Activated T-helper 9 cell treated with anti-CD3 and anti-CD28 coated beads, Interleukin-2, amount 50 U/mL, for 16 hours (primary cell): Measurements from ENCODE around the gene ANKRD17.

Experiments
- DNase-seq: peaks from one replicate; pipeline ENCODE4 v3.0.0-alpha.2; 2020; ENCODE audit warnings: low read depth

Gene ANKRD17

DNA sequence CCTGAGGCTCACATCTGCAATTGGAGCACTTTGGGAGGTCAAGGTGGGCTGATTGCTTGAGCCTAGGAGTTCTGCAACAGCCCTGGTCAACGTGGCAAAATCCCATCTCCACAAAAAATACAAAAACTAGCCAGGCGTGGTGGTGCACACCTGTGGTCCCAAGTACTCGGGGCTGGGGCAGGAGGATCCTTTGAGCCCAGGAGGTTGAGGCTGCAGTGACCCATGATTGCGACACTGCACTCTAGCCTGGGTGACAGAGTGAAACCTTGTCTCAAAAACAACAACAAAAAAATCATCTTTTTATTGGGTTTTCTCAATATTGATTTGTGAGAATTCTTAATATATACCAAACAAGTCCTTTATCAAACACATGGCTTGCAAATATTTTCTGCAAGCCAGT is 64.9 kb downstream of the ANKRD17 start:
- DNase-seq = no peak

- no peak for DNase-seq
Observed at GRCh38 chr4:73193155-73193554, 65.4 kb downstream of the ANKRD17 start.

- no peak for DNase-seq
Observed at GRCh38 chr4:73189274-73189810, 69.3 kb downstream of the ANKRD17 start.

DNA sequence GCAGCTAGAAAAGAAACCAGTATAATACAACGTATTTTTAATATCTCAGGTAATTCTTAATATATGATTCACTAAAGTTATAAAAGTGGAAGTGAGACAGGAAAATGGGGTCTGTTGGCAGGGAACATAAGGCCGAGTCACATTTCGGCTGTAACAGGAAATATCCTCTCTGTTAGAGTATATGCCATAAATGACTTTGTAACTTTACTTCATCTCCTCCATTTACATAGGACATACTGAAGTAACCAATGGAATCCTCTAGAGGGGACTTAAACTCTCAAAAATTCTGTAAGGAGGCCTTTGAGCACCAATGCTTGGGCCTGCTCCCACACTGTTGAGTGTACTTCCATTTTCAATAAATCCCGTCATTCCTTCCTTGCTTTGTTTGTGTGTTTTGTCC is 71.3 kb downstream of the ANKRD17 start:
- DNase-seq = no peak

GRCh38 chr4:73185903-73186302 is 72.7 kb downstream of the ANKRD17 start:
- no peak for DNase-seq

- DNase-seq = no peak
Observed at GRCh38 chr4:73181231-73181630, 77.4 kb downstream of the ANKRD17 start.

DNA sequence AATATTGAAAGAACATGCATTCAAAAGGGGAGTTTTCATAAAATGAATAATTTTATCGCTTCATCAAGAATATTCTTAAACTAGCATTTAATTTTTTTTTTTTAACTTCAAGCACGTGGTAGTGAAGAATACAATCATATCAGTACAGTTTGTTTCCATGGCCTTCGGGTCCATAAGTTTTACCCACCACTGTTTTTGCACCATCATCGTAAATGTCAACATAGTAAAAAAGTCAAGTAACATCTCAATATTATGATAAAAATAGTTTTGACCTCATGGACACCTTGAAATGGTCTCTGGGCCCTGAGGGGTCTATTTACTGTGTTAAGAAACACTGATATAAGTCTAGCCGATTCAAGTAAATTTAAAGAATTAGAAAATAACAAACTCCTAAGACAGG is 80.2 kb downstream of the ANKRD17 start:
- DNase-seq = no peak

DNA sequence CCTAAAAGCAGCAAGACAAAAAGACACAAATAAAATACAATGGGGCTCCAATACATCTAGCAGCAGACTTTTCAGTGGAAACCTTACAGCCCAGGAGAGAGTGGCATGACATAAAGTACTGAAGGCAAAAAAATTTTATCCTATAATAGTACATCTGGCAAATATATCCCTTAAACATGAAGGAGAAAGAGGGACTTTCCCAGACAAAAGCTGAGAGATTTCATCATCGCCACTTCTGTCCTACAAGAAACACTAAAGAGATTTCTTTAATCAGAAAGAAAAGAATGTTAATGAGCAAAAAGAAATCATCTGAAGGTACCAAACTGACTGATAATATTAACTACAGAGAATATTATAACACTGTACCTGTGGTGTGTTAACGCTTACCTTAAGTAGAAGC is 86.4 kb downstream of the ANKRD17 start:
- DNase-seq = no peak

DNA sequence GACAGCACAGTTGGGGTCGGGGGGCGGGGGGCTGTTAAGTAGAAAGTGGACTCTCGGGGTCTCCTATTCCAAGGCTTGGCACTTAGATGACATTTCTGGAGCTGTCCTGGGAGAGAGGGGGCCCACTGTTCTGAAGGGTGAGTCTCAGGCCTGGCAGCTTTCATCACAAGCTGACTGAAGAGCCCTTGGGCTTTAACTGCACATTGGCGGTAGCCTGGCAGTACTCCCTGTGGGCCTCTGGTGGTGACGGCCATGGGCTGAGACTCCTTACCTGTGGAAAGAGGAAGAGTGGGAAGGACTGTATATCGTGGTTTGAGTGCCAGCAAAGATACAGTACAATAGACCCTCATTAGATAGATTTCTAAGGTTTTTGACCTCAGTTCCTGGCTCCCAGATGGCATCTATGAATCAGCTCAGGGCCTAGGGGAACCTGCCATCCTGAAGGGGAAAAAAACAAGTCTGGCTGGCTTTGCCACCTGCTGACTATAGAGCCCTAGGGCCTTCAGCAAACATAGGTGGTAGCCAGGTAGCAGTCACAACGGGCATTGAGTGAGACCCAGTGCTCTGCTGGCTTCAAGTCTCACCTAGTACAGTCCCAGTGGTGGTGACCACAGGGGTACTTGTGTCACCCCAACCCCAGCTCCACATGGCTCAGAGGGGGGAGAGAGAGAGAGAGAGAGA is 87.9 kb downstream of the ANKRD17 start:
- no peak for DNase-seq

GRCh38 chr4:73166212-73166611 is 92.4 kb downstream of the ANKRD17 start:
- no peak for DNase-seq

- no peak for DNase-seq
Observed at GRCh38 chr4:73161527-73162185, 96.9 kb downstream of the ANKRD17 start.

DNA sequence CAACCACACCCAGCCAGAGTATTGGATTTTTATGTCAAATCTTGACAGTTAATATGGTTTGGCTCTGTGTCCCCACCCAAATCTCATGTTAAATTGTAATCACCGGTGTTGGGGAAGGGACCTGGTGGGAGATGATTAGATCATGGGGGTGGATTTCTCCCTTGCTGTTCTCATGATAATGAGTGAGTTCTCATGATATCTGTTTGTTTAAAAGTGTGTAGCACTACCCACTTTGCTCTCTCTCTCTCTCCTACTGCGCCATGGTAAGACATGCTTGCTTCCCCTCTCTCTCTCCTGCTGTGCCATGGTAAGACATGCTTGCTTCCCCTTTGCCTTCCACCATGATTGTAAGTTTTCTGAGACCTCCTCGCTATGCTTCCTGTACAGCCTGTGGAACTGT is 102.2 kb downstream of the ANKRD17 start:
- no peak for DNase-seq

GRCh38 chr4:73152893-73153292 is 105.7 kb downstream of the ANKRD17 start:
- no peak for DNase-seq

DNA sequence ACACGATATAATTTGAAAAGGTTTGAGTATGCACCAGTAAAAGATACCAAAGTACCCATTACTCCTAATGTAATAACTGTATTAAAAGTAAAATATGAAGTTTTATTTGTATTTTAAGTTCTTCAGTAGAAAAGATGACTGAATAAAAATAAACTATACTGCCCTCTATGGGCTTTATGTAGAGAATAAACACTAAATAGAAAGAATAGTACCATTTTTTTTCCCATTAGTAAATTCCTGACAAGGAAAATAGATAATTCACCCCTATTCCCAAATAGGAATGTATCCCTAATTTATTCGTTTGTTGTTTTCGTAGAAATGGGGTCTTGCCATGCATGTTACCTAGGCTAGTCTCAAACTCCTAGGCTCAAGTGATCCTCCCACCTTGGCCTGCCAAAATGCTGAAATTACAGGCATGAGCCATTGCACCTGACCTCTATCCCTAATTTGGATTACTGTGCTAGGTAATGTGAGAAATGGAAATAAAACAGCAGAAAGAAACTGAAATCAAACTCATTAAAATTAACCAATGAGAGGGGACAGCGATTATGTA is 115.5 kb downstream of the ANKRD17 start:
- no peak for DNase-seq

DNA sequence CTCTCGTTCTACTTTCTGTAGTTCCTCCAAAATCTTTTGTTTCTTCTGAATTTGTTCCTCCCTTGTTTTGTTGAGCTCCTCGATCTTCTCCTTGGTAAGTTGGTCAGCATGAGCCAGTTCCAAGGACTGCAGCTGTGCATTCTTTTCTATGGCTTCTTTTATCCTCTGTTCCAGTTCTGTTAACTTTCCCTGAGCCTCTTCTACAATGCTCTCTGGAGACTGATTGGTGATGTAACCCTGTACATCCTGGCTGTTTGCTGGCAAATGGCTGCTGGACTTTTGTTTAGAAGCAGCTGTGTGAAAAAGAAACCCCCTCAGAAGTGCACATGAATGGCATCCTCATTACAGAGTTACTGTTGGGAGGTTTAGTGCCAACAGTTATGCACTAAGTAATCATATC is 118.6 kb downstream of the ANKRD17 start:
- DNase-seq = no peak

- DNase-seq = no peak
Observed at GRCh38 chr4:73139245-73139644, 119.4 kb downstream of the ANKRD17 start.

GRCh38 chr4:73137121-73137520 is 121.5 kb downstream of the ANKRD17 start:
- DNase-seq = no peak

DNA sequence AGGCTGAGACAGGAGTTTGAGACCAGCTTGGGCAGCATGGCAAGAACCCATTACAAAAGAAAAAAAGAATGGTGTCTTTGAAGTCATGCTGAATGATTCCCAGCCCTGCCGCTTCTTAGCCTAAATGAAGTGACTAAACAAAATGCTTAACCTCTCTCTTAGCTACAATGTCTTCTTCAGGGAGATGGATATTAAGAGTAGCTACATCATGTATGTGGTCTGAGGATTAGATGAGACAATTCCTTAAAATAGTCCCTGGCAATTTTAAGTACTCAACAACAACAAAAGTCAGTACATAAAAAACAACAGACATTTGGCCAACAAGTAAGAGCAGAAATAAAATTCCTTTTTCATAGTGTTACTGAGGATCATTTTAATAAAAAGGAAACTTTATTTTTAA is 124.8 kb downstream of the ANKRD17 start:
- DNase-seq = no peak

GRCh38 chr4:73131281-73131680 is 127.3 kb downstream of the ANKRD17 start:
- DNase-seq = no peak

- no peak for DNase-seq
Observed at GRCh38 chr4:73129319-73129718, 129.3 kb downstream of the ANKRD17 start.

DNA sequence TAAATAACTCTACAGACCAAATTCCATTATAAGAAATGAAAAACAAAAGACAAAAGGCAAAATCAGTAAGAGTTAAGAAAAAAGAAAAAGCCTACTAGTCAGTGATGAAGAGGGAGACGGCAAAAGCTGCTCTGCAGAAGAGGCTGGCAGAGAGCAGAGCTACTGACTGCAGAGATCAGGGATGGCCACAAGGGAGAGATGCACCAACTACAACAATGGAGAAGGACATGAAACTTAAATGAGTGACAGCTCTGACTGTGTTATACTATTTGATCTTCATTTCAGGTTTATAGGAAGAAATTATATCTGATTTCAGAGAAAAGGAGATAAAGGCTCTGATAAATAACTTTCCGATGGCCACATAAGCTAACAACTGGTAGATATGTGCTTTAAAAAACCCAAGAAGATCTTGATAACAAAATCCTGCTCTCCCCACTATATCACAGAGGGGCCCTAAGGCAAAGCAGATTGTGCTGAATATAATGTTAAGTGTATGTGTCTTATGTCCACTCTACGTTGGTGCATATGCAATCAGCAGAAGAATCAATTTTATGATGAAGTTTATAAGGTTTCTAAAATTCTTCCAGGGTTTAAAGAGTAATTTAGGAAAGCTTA is 130.7 kb downstream of the ANKRD17 start:
- no peak for DNase-seq

DNA sequence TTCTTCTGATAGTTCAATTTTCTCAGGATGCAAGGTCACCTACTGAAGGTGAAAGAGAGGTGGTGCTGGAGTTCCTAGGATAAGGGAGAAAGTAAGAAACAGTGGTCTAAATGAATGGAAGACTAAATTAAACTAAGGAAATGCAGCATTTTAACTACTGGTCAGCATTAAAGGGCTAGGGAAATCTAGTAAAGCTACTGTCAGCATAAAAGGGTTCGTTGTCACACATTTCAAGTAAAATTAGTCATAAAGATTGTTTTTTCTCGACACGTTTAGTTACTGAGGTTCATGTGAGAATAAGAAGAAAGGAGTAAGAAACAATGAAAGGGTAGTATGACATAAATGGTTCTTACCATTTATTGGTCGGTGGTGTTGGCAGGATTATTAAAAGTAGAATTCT is 149.1 kb downstream of the ANKRD17 start:
- no peak for DNase-seq

DNA sequence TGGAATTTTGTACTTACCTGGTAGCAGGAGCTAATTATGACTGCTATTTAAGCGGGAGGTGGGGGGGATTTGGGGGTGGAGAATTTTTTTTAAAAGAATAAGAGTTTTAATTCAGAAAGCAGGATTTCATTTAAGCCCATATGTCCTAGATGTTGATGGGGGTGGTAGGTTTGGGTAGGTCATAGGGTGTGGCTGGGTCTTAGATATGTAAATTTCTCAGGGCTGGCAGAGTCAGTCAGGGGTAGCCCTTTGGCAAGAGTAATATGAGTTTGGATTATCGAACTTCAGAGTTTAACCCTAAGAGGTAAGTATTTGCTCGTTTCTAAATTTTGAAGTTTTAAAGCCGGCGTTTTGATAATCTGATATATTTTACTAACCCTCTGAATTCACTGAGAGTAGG is 153.9 kb downstream of the ANKRD17 start:
- no peak for DNase-seq
